GM12891 (cell line): ENCODE results near the gene GRIFIN.

Source experiments
- DNase-seq: peaks from one replicate; pipeline ENCODE4 v3.0.0; 2011; ENCODE audit warnings: low spot score; ENCODE audit not compliant: insufficient read length
- FAIRE-seq: peaks from 2 replicates; lab custom pipeline; 2011; peaks lifted over from hg19 to GRCh38; lab: Jason Lieb, UNC
- PAX5 ChIP-seq: IDR thresholded peaks from 2 replicates; pipeline ENCODE4 v1.6.1; 2011; ENCODE audit warnings: low read length, moderate library complexity, mild to moderate bottlenecking; ENCODE audit not compliant: insufficient read depth, severe bottlenecking
- POLR2A ChIP-seq: IDR thresholded peaks from 2 replicates; pipeline ENCODE4 v1.6.1; 2011; ENCODE audit warnings: low read depth, low read length, control low read depth
- POLR2AphosphoS5 ChIP-seq: IDR thresholded peaks from 2 replicates; pipeline ENCODE4 v1.6.1; 2011; ENCODE audit warnings: low read depth, low read length, control low read depth
- POU2F2 ChIP-seq: IDR thresholded peaks from 2 replicates; pipeline ENCODE4 v1.6.1; 2011; ENCODE audit warnings: low read depth, mild to moderate bottlenecking, control low read depth, low read length, moderate library complexity
- SPI1 ChIP-seq: IDR thresholded peaks from 2 replicates; pipeline ENCODE4 v1.6.1; 2011; ENCODE audit warnings: low read depth, low read length, control low read depth
- TAF1 ChIP-seq: IDR thresholded peaks from 2 replicates; pipeline ENCODE4 v1.6.1; 2011; ENCODE audit warnings: low read depth, low read length, control low read depth

The GRIFIN gene

GRCh38 chr7:2445047-2445446 is 31.2 kb downstream of the GRIFIN start:
- no peak for FAIRE-seq
- TF ChIP-seq POLR2AphosphoS5 (no peak), PAX5 (no peak)
- no peak for DNase-seq

- FAIRE-seq (no peak), DNase-seq (no peak)
- TF ChIP-seq POU2F2 (no peak), SPI1 (no peak), POLR2AphosphoS5 (no peak), PAX5 (no peak), POLR2A (no peak), TAF1 (no peak)
These were observed 31.7 kb downstream of the GRIFIN start for GRCh38 chr7:2444476-2444875.

GRCh38 chr7:2443491-2443890 is 32.7 kb downstream of the GRIFIN start:
- DNase-seq (no peak), FAIRE-seq (no peak)
- TF ChIP-seq POLR2AphosphoS5: no peak
- no peak for TF ChIP-seq TAF1
- TF ChIP-seq POU2F2: no peak
- no peak for TF ChIP-seq POLR2A
- TF ChIP-seq PAX5: no peak
- TF ChIP-seq SPI1: no peak

- TF ChIP-seq SPI1 (peak; percentile 32; the same call in 1 of the 2 replicates), POLR2A (no peak)
- FAIRE-seq (no peak), DNase-seq (no peak)
These were observed 34.7 kb downstream of the GRIFIN start for GRCh38 chr7:2441430-2442058.

- FAIRE-seq (no peak), DNase-seq (no peak)
- TF ChIP-seq POLR2A (no peak), TAF1 (no peak), PAX5 (no peak), SPI1 (no peak), POU2F2 (no peak), POLR2AphosphoS5 (no peak)
These were observed 35.5 kb downstream of the GRIFIN start for GRCh38 chr7:2440608-2441245.

GRCh38 chr7:2438775-2439174 is 37.4 kb downstream of the GRIFIN start:
- no peak for FAIRE-seq
- DNase-seq: no peak
- no peak for TF ChIP-seq POLR2A
- TF ChIP-seq PAX5: no peak
- no peak for TF ChIP-seq POU2F2
- TF ChIP-seq SPI1: no peak
- no peak for TF ChIP-seq TAF1
- TF ChIP-seq POLR2AphosphoS5: no peak

GRCh38 chr7:2438186-2438585 is 38.0 kb downstream of the GRIFIN start:
- FAIRE-seq (no peak), DNase-seq (no peak)
- TF ChIP-seq POU2F2 (no peak), PAX5 (no peak), POLR2AphosphoS5 (no peak), POLR2A (no peak), SPI1 (no peak), TAF1 (no peak)

GRCh38 chr7:2437537-2438148 is 38.6 kb downstream of the GRIFIN start:
- no peak for FAIRE-seq
- DNase-seq: no peak
- no peak for TF ChIP-seq POU2F2
- no peak for TF ChIP-seq POLR2A

- no peak for DNase-seq
- TF ChIP-seq POLR2AphosphoS5: no peak
- no peak for TF ChIP-seq PAX5
- FAIRE-seq: no peak
These were observed 39.1 kb downstream of the GRIFIN start for GRCh38 chr7:2437136-2437535.

GRCh38 chr7:2436341-2437104 is 39.7 kb downstream of the GRIFIN start:
- FAIRE-seq (no peak), DNase-seq (no peak)
- no peak for TF ChIP-seq SPI1
